HEK293 (cell line): ENCODE data around the gene DDX20.

Source experiments
- CTCF ChIA-PET: fragments of 350-600 bp; formaldehyde crosslinking; extraction: SDS; loops from one replicate; lab custom pipeline; 2021; ENCODE audit warnings: antibody characterized with exemption; lab: Yijun Ruan, JAX
- POLR2A ChIA-PET: fragments of 300-600 bp; formaldehyde crosslinking; extraction: SDS; loops from one replicate; lab custom pipeline; 2020; ENCODE audit warnings: antibody characterized with exemption, inconsistent platforms; lab: Yijun Ruan, JAX
- H3K27ac ChIP-seq: fragments of 200-500 bp; sonication (Bioruptor generic); 2 replicates; pipeline ENCODE4 v1.5.1; 2014; ENCODE audit warnings: low read depth, low read length, control low read depth, inconsistent platforms; ENCODE audit errors: extremely low read depth
- H3K36me3 ChIP-seq, 2 experiments: fragments of 200-500 bp in 1 of 2; sonication (Bioruptor generic) in 1 of 2; 1 replicate in 1 of 2; 2 replicates in 1 of 2; pipeline ENCODE4 v1.5.1; 2014 to 2017; ENCODE audit warnings: inconsistent platforms in 2 of 2, low read length in 2 of 2; ENCODE audit not compliant: control insufficient read depth in 2 of 2, insufficient read depth in 1 of 2
- H3K4me1 ChIP-seq: fragments of 200-500 bp; sonication (Bioruptor generic); 2 replicates; pipeline ENCODE4 v1.5.1; 2014; ENCODE audit warnings: mild to moderate bottlenecking, low read length, inconsistent platforms; ENCODE audit not compliant: control insufficient read depth, insufficient read depth
- H3K4me3 ChIP-seq: 2 replicates; pipeline ENCODE4 v1.5.1; 2011; ENCODE audit warnings: low read depth, mild to moderate bottlenecking, control low read depth, low read length, moderate library complexity
- H3K9me3 ChIP-seq: fragments of 200-500 bp; sonication (Bioruptor generic); 2 replicates; pipeline ENCODE4 v1.5.1; 2014; ENCODE audit warnings: low read depth, low read length, inconsistent platforms; ENCODE audit not compliant: control insufficient read depth, insufficient read depth
- KLF10 ChIP-seq: fragments of 450-650 bp; IDR thresholded peaks from 2 replicates; pipeline ENCODE4 v1.5.1; 2018; ENCODE audit warnings: missing biosample characterization, mild to moderate bottlenecking, missing genetic modification characterization
- ZNF19 ChIP-seq: fragments of 450-650 bp; formaldehyde crosslinking; IDR thresholded peaks from 2 replicates; pipeline ENCODE4; 2016; ENCODE audit warnings: missing biosample characterization, missing genetic modification characterization, low read depth
- ZNF600 ChIP-seq: fragments of 450-650 bp; formaldehyde crosslinking; IDR thresholded peaks from 2 replicates; pipeline ENCODE4 v1.5.1; 2016; ENCODE audit warnings: missing biosample characterization, missing genetic modification characterization
- ZNF664 ChIP-seq: fragments of 450-650 bp; formaldehyde crosslinking; IDR thresholded peaks from 2 replicates; pipeline ENCODE4 v1.5.1; 2016; ENCODE audit warnings: missing biosample characterization, missing genetic modification characterization
- ZNF768 ChIP-seq: fragments of 450-650 bp; formaldehyde crosslinking; IDR thresholded peaks from 2 replicates; pipeline ENCODE4 v1.5.1; 2018; ENCODE audit warnings: missing biosample characterization, mild to moderate bottlenecking, missing genetic modification characterization
- ZSCAN30 ChIP-seq: fragments of 450-650 bp; IDR thresholded peaks from 2 replicates; pipeline ENCODE4 v1.5.1; 2018; ENCODE audit warnings: missing biosample characterization, mild to moderate bottlenecking, missing genetic modification characterization, moderate library complexity
- TF ChIP-seq, protein P1 (sequence below): fragments of 450-650 bp; formaldehyde crosslinking; IDR thresholded peaks from 2 replicates; pipeline ENCODE4 v1.5.1; 2016; ENCODE audit warnings: missing biosample characterization, missing genetic modification characterization
- TF ChIP-seq, protein P2 (sequence below): fragments of 450-650 bp; formaldehyde crosslinking; IDR thresholded peaks from 2 replicates; pipeline ENCODE4 v1.5.1; 2017; ENCODE audit warnings: missing biosample characterization, missing genetic modification characterization
- TF ChIP-seq, protein P3 (sequence below): fragments of 450-650 bp; formaldehyde crosslinking; IDR thresholded peaks from 2 replicates; pipeline ENCODE4 v1.5.1; 2016; ENCODE audit warnings: missing biosample characterization, missing genetic modification characterization

The DDX20 gene

DNA sequence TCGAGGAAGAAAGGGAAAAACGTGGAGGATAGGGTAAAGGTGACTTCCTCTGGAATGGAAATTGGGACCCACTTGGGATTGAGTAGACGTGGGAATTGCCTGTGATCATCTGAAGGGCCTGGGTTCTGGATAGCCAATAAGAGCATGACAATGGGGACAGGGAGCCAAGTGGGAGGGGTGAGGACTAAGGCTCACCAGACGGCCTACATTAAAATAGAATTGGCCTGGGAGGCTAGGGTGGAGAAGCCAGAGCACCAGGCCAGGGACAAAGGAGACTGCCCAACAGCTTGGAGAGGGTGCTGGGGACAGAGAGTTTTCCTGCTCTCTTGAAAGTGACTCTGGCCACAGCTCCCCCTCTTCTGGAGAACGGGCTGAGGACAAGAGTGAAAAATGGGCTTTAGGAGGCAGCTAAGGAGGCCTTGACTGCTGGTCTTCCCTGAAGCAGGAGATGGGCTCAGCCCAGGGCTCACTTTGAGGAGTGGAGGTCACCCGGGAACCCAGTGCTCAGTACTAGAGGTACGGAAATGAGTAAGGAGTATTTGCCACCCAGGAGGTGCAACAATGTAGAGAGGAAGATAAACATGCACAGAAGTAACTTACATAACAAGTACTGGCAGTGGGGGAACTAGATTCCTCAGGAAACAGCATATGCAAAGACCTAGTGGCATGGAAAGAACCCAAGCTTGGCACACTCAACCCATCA, 35.3 kb upstream of the DDX20 start (continued):
- TF ChIP-seq KLF10 (no peak), ZSCAN30 (tag by site-specific recombination) (no peak)
- TF ChIP-seq, all 188 proteins: peak for 0

DNA sequence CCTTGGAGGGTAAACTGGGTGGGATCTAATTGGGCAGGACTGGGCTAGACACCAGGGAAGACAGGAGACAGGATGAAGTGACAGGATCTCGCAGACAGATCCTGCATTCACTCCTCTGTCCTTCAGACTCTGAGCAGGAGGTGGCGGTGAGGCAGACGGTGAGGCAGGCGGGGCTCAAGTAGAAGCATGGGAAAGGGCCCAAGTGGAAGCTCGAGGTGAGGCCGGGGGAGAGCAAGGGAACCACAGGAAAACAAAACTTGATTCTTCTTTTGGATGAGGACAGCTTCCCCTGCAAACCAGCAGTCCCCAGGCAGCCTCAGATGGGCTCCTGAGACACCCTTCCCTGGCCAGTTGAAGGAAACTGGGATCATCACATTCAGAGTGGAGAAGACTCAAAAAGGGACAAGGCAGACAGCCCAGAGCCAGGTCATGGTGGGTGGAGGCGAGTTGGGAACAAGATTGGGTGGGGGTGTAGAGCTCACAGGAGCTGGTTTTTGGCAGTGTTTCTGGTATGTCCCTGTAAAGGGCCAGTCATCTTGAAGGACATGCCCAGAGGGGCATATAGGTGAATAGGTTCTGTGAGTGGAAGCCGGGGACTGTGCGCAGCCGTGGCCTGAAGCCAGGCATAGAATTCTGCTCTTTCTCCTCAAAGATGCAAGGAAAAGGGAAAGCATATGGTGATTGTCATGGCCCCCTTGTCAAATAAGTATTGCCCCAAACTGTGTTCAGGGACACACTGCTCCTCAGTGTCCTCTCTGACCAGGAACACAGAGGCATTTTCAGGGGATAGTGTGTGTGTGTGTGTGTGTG, 34.5 kb upstream of the DDX20 start:
- Histone ChIP-seq H3K9me3 (no peaks in the 10 kb centered on the region), H3K36me3 (peaks cover 0 to 9% of the 10 kb centered on the region in 2 experiments; a peak in 1 of 3 replicates), H3K4me3 (no peak overlapping the region), H3K4me1 (no peaks in the 10 kb centered on the region), H3K27ac (no peak overlapping the region)
- ChIA-PET CTCF (interaction anchor here (2.5 kb wide), 1 partner anchor 26 kb away, joined by 8 read pairs; no protein-coding TSS in a partner anchor), POLR2A (interaction anchor here (1.0 to 1.2 kb wide), 2 partner anchors 10 to 18 kb away, joined by 3 read pairs; partner anchors contain the start of gene INKA2)
- TF ChIP-seq, protein P1, sequence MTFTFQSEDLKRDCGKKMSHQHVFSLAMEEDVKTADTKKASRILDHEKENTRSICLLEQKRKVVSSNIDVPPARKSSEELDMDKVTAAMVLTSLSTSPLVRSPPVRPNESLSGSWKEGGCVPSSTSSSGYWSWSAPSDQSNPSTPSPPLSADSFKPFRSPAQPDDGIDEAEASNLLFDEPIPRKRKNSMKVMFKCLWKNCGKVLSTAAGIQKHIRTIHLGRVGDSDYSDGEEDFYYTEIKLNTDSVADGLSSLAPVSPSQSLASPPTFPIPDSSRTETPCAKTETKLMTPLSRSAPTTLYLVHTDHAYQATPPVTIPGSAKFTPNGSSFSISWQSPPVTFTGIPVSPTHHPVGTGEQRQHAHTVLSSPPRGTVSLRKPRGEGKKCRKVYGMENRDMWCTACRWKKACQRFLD (tag by site-specific recombination): no peak
- TF ChIP-seq, protein P2, sequence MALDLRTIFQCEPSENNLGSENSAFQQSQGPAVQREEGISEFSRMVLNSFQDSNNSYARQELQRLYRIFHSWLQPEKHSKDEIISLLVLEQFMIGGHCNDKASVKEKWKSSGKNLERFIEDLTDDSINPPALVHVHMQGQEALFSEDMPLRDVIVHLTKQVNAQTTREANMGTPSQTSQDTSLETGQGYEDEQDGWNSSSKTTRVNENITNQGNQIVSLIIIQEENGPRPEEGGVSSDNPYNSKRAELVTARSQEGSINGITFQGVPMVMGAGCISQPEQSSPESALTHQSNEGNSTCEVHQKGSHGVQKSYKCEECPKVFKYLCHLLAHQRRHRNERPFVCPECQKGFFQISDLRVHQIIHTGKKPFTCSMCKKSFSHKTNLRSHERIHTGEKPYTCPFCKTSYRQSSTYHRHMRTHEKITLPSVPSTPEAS (tag by site-specific recombination): peak; percentile 93

DNA sequence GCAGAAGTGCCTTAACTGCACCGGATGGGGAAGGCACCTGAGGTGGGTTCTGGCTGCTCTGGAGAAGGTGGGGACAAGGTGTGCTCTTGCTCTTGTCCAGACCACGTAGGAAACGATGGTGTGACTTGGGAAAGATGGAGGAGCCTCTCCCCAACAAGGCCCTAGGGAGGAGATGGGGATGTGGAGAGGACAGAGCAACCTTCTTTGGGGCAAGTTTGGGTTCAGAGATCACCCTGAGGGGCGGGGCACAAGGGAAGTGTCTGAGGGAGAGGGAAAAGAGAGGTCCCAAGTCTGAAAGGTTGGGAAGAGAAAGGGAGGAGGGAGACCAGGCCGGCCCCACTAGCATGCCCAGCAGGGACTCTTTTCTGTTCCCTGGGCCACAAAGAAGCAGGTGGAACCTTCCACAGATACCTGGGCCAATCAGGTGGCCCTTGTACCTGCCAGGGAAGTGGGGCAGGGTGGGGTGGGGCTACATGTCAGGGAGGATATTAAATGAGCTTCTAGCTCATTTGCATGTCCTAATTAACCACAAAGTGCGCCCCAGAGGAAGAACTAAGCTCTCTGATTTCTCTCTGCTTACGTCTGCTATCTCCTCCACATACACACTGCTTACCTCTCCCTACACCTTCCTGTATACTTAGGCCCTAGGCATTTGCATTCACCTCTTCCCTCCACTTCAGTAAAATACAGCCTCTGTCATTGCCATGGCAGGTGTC, 32.5 kb upstream of the DDX20 start:
- Histone ChIP-seq H3K9me3 (no peaks in the 10 kb centered on the region), H3K36me3 (no peaks in the 10 kb centered on the region)
- POLR2A ChIA-PET: no interaction called here

DNA sequence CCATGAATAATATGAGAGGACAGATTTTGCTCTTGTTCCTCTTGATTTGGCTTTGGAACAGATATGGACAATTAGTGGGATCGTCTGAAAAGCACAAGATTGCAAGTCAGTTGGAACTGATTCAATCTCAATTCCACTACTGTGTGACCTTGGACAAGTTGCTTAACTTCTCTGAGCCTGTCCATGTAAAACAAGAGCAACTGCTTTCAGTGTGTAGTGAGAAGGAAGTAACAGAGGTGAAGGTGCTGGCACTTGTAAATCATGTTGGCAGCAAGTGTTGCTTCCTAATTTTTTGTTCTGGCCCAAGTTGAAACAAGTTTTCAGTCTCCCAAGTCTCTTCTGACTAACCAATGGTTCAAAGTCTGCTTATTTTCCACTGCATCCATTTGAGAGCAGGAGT, 31.8 kb upstream of the DDX20 start:
- H3K36me3 ChIP-seq: no peaks in the 10 kb centered on the region
- H3K4me1 ChIP-seq: no peaks in the 10 kb centered on the region
- no peak overlapping the region for H3K27ac ChIP-seq
- H3K4me3 ChIP-seq: no peak overlapping the region
- CTCF ChIA-PET: no interaction called here
- POLR2A ChIA-PET: interaction anchor here (0.6 kb wide), 1 partner anchor 800 kb away, joined by 3 read pairs; no protein-coding TSS in a partner anchor
- H3K9me3 ChIP-seq: no peaks in the 10 kb centered on the region
- TF ChIP-seq ZNF768 (tag by site-specific recombination): peak; percentile 95
- TF ChIP-seq ZNF664 (tag by site-specific recombination): no peak

More for the DNA sequence above, 32.5 kb upstream of the DDX20 start:
- CTCF ChIA-PET: interaction anchor here (0.9 kb wide), 1 partner anchor 8 kb away, joined by 4 read pairs; no protein-coding TSS in a partner anchor
- Histone ChIP-seq H3K4me3 (no peak overlapping the region), H3K27ac (no peak overlapping the region), H3K4me1 (no peaks in the 10 kb centered on the region)
- TF ChIP-seq, protein P3, sequence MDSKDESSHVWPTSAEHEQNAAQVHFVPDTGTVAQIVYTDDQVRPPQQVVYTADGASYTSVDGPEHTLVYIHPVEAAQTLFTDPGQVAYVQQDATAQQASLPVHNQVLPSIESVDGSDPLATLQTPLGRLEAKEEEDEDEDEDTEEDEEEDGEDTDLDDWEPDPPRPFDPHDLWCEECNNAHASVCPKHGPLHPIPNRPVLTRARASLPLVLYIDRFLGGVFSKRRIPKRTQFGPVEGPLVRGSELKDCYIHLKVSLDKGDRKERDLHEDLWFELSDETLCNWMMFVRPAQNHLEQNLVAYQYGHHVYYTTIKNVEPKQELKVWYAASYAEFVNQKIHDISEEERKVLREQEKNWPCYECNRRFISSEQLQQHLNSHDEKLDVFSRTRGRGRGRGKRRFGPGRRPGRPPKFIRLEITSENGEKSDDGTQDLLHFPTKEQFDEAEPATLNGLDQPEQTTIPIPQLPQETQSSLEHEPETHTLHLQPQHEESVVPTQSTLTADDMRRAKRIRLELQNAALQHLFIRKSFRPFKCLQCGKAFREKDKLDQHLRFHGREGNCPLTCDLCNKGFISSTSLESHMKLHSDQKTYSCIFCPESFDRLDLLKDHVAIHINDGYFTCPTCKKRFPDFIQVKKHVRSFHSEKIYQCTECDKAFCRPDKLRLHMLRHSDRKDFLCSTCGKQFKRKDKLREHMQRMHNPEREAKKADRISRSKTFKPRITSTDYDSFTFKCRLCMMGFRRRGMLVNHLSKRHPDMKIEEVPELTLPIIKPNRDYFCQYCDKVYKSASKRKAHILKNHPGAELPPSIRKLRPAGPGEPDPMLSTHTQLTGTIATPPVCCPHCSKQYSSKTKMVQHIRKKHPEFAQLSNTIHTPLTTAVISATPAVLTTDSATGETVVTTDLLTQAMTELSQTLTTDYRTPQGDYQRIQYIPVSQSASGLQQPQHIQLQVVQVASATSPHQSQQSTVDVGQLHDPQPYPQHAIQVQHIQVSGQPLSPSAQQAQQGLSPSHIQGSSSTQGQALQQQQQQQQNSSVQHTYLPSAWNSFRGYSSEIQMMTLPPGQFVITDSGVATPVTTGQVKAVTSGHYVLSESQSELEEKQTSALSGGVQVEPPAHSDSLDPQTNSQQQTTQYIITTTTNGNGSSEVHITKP: 0 out of 2 replicates have a peak, but pooled peaks have one; percentile 26
- TF ChIP-seq ZNF19 (tag by site-specific recombination) (no peak), ZNF600 (tag by site-specific recombination) (0 out of 2 replicates have a peak, but pooled peaks have one; percentile 11)
